ENCODE results near the gene ABCB8.

The ABCB8 gene

DNA sequence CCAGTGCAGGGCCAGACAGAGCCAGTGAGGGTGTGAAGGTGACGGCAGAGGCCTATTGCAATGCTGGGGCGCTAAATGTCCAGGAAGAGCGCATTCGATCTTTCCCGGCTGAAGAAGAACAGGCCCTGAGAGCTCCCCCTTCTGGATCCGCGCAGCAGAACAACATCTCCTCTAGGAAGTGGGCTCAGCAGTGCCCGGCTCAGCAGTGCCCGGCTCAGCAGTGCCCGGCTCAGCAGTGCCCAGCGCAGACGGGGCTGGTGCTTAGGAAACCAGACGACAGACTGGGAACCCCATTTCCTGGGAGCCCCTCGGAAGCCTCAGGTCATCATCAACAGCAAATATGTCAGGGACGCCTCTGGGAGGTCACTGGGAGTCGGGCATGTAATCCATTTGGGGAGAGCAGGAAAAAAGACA is 42.1 kb upstream of the ABCB8 start:
- DNase-seq (ENCODE audit: extremely low read depth, low read depth), result no peak
- peak; percentile 87 for TF ChIP-seq CTCF (IDR thresholded peaks at IDR 0.05; ENCODE audit: low read depth, low read length, missing control alignments)
- no peak overlapping the region for H3K4me3 ChIP-seq (replicated peaks; ENCODE audit: low read depth, low read length)

DNA sequence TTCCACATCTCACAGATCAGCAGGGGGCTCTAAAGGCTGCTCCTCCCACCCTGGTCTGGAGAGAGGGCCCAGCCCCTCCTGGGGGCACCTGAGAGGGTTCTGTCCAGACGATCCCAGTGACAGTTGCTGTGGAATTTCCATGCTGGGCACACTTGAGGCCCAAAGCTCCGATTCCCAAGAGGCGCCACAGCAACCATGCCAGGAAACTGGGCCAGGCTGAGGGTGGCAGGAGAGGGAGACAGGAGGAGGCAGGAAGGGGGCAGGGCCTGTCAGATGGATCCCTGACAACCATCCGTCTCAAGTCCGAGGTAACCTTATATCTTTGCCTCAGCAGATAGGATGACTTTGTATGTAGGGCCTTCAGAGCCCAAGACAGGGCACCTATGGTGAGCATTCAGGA is 41.7 kb upstream of the ABCB8 start:
- no peak overlapping the region for H3K4me3 ChIP-seq (replicated peaks; ENCODE audit: low read depth, low read length)
- TF ChIP-seq CTCF (IDR thresholded peaks at IDR 0.05; ENCODE audit: low read depth, low read length, missing control alignments), result no peak
- DNase-seq (ENCODE audit: extremely low read depth, low read depth), result no peak

- no peak overlapping the region for H3K4me3 ChIP-seq (replicated peaks; ENCODE audit: low read depth, low read length)
- no peak for DNase-seq (ENCODE audit: extremely low read depth, low read depth)
- TF ChIP-seq CTCF (IDR thresholded peaks at IDR 0.05; ENCODE audit: low read depth, low read length, missing control alignments), result peak; percentile 87
Observed at GRCh38 chr7:150988230-150989226, 39.7 kb upstream of the ABCB8 start.

GRCh38 chr7:150989456-150989855 is 38.8 kb upstream of the ABCB8 start:
- H3K4me3 ChIP-seq (replicated peaks; ENCODE audit: low read depth, low read length), result no peak overlapping the region
- no peak for TF ChIP-seq CTCF (IDR thresholded peaks at IDR 0.05; ENCODE audit: low read depth, low read length, missing control alignments)
- DNase-seq (ENCODE audit: extremely low read depth, low read depth), result no peak

DNA sequence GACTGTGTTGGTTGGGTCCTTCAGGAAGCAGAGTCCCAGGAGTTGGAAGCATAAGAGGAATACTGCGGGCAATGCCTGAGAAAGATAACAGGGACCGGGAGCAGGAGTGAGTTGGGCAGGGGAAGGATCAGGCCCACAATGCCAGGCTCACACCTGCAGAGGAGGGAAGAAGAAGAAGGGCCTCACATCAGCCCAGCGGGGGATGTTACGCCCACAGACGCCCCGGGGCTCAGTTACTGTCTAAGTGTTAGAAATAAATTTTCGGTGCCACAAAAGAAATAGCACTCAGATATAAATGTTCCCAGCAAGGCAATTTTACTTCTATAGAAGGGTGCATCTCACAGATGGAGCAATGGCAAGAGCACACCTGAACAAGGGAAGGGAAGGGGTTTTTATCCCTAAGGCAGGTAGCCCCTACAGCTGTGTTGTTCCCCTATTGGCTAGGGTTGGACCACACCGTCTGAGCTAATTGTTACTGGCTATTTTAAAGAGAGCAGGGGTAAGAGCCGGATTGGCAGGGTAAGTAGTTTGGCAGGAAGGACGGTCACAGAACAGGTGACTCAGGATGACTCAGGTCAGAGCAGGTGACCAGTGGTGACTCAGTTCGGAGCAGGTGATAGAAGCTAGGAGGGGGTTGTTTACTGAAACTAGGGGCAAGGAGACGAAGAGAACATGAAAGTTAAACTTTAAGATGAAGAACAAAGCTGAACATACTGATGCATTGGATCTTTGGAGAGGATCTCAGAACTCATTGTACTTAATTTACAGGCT is 37.6 kb upstream of the ABCB8 start, which contains the start of gene NOS3:
Gene NOS3 (plus strand): TSS at position 602 of the 771 bp plus-strand sequence. CDS start 2,787 bp downstream, outside the sequence.
- no peak for TF ChIP-seq CTCF (IDR thresholded peaks at IDR 0.05; ENCODE audit: low read depth, low read length, missing control alignments)
- no peak for DNase-seq (ENCODE audit: extremely low read depth, low read depth)
- H3K4me3 ChIP-seq (replicated peaks; ENCODE audit: low read depth, low read length), result no peak within 1 kb of the TSS

GRCh38 chr7:150992051-150992640 is 36.1 kb upstream of the ABCB8 start:
- TF ChIP-seq CTCF (IDR thresholded peaks at IDR 0.05; ENCODE audit: low read depth, low read length, missing control alignments), result no peak
- DNase-seq (ENCODE audit: extremely low read depth, low read depth), result no peak
- H3K4me3 ChIP-seq (replicated peaks; ENCODE audit: low read depth, low read length), result no peak overlapping the region
